ENCODE results near the gene TCF7L2. TPM values are rescaled to one million over a fixed set of nuclear protein-coding genes. Genes with fewer than 3 reads are reported as not detected.

TCF7L2 gene
- polyA plus RNA-seq, 1 donor from 2014 or later, result 1.7 TPM

DNA sequence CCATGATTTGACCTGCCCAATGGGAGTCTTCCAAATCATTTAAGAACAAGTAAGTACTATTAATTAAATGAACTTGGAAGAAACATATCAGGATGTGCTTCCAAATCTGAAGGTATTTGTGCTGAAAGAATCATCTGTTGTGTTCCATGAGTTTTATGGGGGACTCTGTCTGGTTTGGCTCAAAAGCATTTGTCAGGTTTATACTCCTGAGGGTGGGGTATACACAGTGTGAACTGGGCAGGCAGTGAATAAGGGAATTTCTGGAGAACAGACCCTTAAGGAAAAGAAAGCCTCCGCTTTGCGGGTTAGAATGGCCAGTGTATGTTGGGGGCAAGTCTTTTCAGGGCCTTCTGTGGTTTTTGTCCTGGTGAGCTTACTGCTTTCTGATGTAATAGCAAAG is 29.9 kb downstream of the TCF7L2 start:
- H3K9ac ChIP-seq (ENCODE audit: low read length), result no peak overlapping the region
- no peak overlapping the region for H3K27ac ChIP-seq (ENCODE audit: low read length)
- peaks cover 30% of the 10 kb centered on the region for H3K79me2 ChIP-seq (replicated peaks; ENCODE audit: insufficient read depth, low read length)
- H3K4me3 ChIP-seq (ENCODE audit: low read length), result no peak overlapping the region
- no peak overlapping the region for H2AFZ ChIP-seq (ENCODE audit: low read depth, low read length)
- no peaks in the 10 kb centered on the region for H3F3A ChIP-seq (ENCODE audit: insufficient read depth, low read length, poor library complexity, severe bottlenecking)
- H3K9me2 ChIP-seq (ENCODE audit: insufficient read depth, low read length), result no peaks in the 10 kb centered on the region
- TF ChIP-seq CTCF (IDR thresholded peaks at IDR 0.05; ENCODE audit: poor library complexity, severe bottlenecking) (no peak), POLR2AphosphoS5 (IDR thresholded peaks at IDR 0.05) (no peak), RAD21 (conservative IDR thresholded peaks at IDR 0.05) (no peak), REST (IDR thresholded peaks at IDR 0.05; ENCODE audit: borderline replicate concordance) (no peak), EP300 (conservative IDR thresholded peaks at IDR 0.05; ENCODE audit: poor library complexity, severe bottlenecking) (no peak), EZH2 (IDR thresholded peaks at IDR 0.05; ENCODE audit: borderline replicate concordance, insufficient read depth, low read length, poor library complexity, severe bottlenecking) (no peak), MXI1 (conservative IDR thresholded peaks at IDR 0.05; ENCODE audit: poor library complexity, severe bottlenecking) (no peak), TAF1 (IDR thresholded peaks at IDR 0.05; ENCODE audit: low read depth) (no peak), SMC3 (conservative IDR thresholded peaks at IDR 0.05; ENCODE audit: poor library complexity) (no peak)
- H4K20me1 ChIP-seq (ENCODE audit: insufficient read depth), result no peaks in the 10 kb centered on the region
- H3K9me3 ChIP-seq (ENCODE audit: low read length), result no peaks in the 10 kb centered on the region
- no peaks in the 10 kb centered on the region for H3K27me3 ChIP-seq (ENCODE audit: insufficient read depth, low read depth, low read length)
- H3K36me3 ChIP-seq (ENCODE audit: insufficient read depth, low read length), result no peaks in the 10 kb centered on the region
- H3K4me2 ChIP-seq (ENCODE audit: low read length), result no peak overlapping the region

- Histone ChIP-seq H3K9me3 (ENCODE audit: low read length) (no peaks in the 10 kb centered on the region), H3K9me2 (ENCODE audit: insufficient read depth, low read length) (no peaks in the 10 kb centered on the region), H3K27me3 (ENCODE audit: insufficient read depth, low read depth, low read length) (no peaks in the 10 kb centered on the region), H3K9ac (ENCODE audit: low read length) (no peak overlapping the region), H3K36me3 (ENCODE audit: insufficient read depth, low read length) (no peaks in the 10 kb centered on the region), H3K4me3 (ENCODE audit: low read length) (no peak overlapping the region), H3K4me2 (ENCODE audit: low read length) (no peak overlapping the region), H3K27ac (ENCODE audit: low read length) (no peak overlapping the region), H2AFZ (ENCODE audit: low read depth, low read length) (no peak overlapping the region), H3K79me2 (replicated peaks; ENCODE audit: insufficient read depth, low read length) (peaks cover 30% of the 10 kb centered on the region), H4K20me1 (ENCODE audit: insufficient read depth) (no peaks in the 10 kb centered on the region), H3F3A (ENCODE audit: insufficient read depth, low read length, poor library complexity, severe bottlenecking) (no peaks in the 10 kb centered on the region)
- TF ChIP-seq SMC3 (conservative IDR thresholded peaks at IDR 0.05; ENCODE audit: poor library complexity) (no peak), CTCF (IDR thresholded peaks at IDR 0.05; ENCODE audit: poor library complexity, severe bottlenecking) (no peak), REST (IDR thresholded peaks at IDR 0.05; ENCODE audit: borderline replicate concordance) (no peak), MXI1 (conservative IDR thresholded peaks at IDR 0.05; ENCODE audit: poor library complexity, severe bottlenecking) (no peak), RAD21 (conservative IDR thresholded peaks at IDR 0.05) (no peak), EP300 (conservative IDR thresholded peaks at IDR 0.05; ENCODE audit: poor library complexity, severe bottlenecking) (no peak), POLR2AphosphoS5 (IDR thresholded peaks at IDR 0.05) (no peak), TAF1 (IDR thresholded peaks at IDR 0.05; ENCODE audit: low read depth) (no peak), EZH2 (IDR thresholded peaks at IDR 0.05; ENCODE audit: borderline replicate concordance, insufficient read depth, low read length, poor library complexity, severe bottlenecking) (no peak)
These were observed 30.9 kb downstream of the TCF7L2 start for GRCh38 chr10:112980937-112981336.
